Spleen (tissue), 7 donors: ENCODE measurements around the gene CAMKK1.

Source experiments
- POLR2A ChIP-seq, 3 donors: fragments of 450-650 bp; IDR thresholded peaks; one replicate each; pipeline ENCODE4 v1.5.1; 2017; ENCODE audit warnings: antibody characterized with exemption in 3 of 3, mild to moderate bottlenecking in 1 of 3
- TF ChIP-seq, protein P1 (sequence below), 11 experiments: fragments of 200-600 bp in 7 of 11; fragments of 450-650 bp in 4 of 11; sonication (generic) in 4 of 11; IDR thresholded peaks in 8 of 11; conservative IDR thresholded peaks in 3 of 11; 1 replicate in 7 of 11; 2 replicates in 4 of 11; pipeline versions ENCODE4 v1.4.0 to v1.8.0; 2016 to 2021; ENCODE audit warnings: antibody characterized with exemption in 11 of 11, inconsistent platforms in 4 of 11, mild to moderate bottlenecking in 1 of 11
- donor health status: DM: no; HTN: no; CAD: no; lungs with moderate emphysema.
- donor health status: DM: no; HTN: no; CAD: no.
- donor health status: DM: no; HTN: no; CAD: no.

DNA sequence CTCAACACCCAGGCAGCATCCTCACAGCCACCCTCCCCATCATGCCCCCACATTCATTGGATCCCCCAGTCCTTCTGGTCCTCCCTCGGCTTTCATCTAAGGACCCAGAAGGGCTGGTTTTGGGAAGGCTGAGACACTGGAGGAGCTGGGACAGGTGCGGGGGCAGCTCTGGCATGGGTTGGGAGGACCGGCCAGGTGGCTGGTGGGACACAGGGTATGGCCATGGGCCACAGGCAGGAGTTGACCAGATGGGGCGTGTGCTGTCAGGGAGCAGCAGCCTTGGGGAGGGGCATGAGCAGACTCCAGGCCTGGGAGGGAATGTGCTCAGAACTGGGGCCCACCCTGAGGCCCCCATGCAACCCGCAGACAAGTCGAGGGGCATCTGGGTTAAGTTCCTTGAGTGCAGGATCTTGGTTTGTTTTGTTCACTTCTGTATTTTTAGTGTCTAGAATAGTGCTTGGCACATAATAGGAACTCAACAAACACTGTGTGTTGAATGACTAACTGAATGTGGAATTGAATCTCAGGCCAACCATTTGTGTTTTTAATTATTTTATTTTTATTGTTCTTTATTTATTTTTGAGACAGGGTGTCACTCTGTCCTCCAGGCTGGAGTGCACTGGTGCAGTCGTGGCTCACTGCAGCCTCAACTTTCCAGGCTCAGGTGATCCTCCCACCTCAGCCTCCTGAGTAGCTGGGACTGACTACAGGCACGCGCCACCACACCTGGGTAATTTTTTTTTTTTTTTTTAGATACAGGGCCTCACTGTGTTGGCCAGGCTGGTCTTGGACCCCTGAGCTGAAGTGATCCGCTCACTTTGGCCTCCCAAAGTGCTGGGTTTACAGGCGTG lies 17.8 kb upstream of the CAMKK1 start:
- TF ChIP-seq, protein P1, sequence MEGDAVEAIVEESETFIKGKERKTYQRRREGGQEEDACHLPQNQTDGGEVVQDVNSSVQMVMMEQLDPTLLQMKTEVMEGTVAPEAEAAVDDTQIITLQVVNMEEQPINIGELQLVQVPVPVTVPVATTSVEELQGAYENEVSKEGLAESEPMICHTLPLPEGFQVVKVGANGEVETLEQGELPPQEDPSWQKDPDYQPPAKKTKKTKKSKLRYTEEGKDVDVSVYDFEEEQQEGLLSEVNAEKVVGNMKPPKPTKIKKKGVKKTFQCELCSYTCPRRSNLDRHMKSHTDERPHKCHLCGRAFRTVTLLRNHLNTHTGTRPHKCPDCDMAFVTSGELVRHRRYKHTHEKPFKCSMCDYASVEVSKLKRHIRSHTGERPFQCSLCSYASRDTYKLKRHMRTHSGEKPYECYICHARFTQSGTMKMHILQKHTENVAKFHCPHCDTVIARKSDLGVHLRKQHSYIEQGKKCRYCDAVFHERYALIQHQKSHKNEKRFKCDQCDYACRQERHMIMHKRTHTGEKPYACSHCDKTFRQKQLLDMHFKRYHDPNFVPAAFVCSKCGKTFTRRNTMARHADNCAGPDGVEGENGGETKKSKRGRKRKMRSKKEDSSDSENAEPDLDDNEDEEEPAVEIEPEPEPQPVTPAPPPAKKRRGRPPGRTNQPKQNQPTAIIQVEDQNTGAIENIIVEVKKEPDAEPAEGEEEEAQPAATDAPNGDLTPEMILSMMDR (IDR thresholded peaks at IDR 0.05 in 8 of 11, conservative IDR thresholded peaks at IDR 0.05 in 3 of 11): no peak
- TF ChIP-seq POLR2A (IDR thresholded peaks at IDR 0.05): no peak
